HCT116 (cell line): ENCODE results near the gene CCDC69. TPM values are rescaled to one million over a fixed set of nuclear protein-coding genes. Genes with fewer than 3 reads are reported as not detected.

Experiments
- ATAC-seq: fragments of 200-7000 bp; cut with Tn5 transposase; 2 replicates; pipeline ENCODE4 v1.9.1; 2020; ENCODE audit warnings: mild to moderate bottlenecking, moderate library complexity
- BruUV-seq: library from RNA; stranded (reverse); fragments of 400-500 nt; replicated peaks from 2 replicates; lab custom pipeline; 2021; lab: Mats Ljungman, UMichigan
- CTCF ChIA-PET: fragments of 300-600 bp; sonication (Branson Sonifier 250); formaldehyde crosslinking; loops from one replicate; lab custom pipeline; 2021; ENCODE audit warnings: antibody characterized with exemption; lab: Charles Lee
- POLR2A ChIA-PET: fragments of 300-600, 350-600 bp; sonication (Branson Sonifier 250); formaldehyde crosslinking; loops from one replicate; lab custom pipeline; 2021; ENCODE audit warnings: antibody characterized with exemption; lab: Charles Lee
- RAD21 ChIA-PET, 2 experiments: fragments of 300-600 bp; sonication (Branson Sonifier 250); formaldehyde crosslinking; loops; one replicate each; lab custom pipeline; 2023; ENCODE audit warnings: low total read pairs in 2 of 2; ENCODE audit not compliant: uncharacterized antibody in 2 of 2, unreplicated experiment in 2 of 2, low non-redundant PET in 1 of 2; lab: Charles Lee
- DNase-seq: peaks from one replicate; pipeline ENCODE4 v3.0.0-alpha.2; 2010; ENCODE audit warnings: low read depth, low spot score
- H2AFZ ChIP-seq: fragments of 200-600 bp; shearing (Covaris generic), sonication (generic); 2 replicates; pipeline ENCODE4 v1.6.1; 2017; ENCODE audit warnings: low read depth, mixed run types, mixed read lengths, antibody characterized with exemption, low read length; ENCODE audit not compliant: poor library complexity, severe bottlenecking
- H3K27ac ChIP-seq: 2 replicates; pipeline ENCODE4 v1.5.1; 2012; ENCODE audit warnings: low read depth, low read length
- H3K27me3 ChIP-seq: fragments of 200-600 bp; sonication (generic); 2 replicates; pipeline ENCODE4 v1.6.1; 2016; ENCODE audit warnings: mixed run types, low read length, mixed read lengths; ENCODE audit not compliant: insufficient read depth
- H3K36me3 ChIP-seq, 2 experiments: fragments of 200-500 bp in 1 of 2; fragments of 200-600 bp in 1 of 2; sonication (Bioruptor generic) in 1 of 2; sonication (generic) in 1 of 2; 2 replicates each; pipeline versions ENCODE4 v1.5.1 to v1.6.1; 2014 to 2016; ENCODE audit warnings: low read length in 2 of 2, inconsistent platforms in 1 of 2, mixed read lengths in 1 of 2, mixed run types in 1 of 2; ENCODE audit not compliant: insufficient read depth in 2 of 2, control insufficient read depth in 1 of 2
- H3K4me1 ChIP-seq, 2 experiments: fragments of 200-600 bp in 1 of 2; sonication (generic) in 1 of 2; 2 replicates each; pipeline versions ENCODE4 v1.5.1 to v1.6.1; 2012 to 2017; ENCODE audit warnings: low read length in 2 of 2, inconsistent platforms in 1 of 2, mild to moderate bottlenecking in 1 of 2, mixed read lengths in 1 of 2, mixed run types in 1 of 2, moderate library complexity in 1 of 2; ENCODE audit not compliant: insufficient read depth in 2 of 2, control insufficient read depth in 1 of 2
- H3K4me2 ChIP-seq: fragments of 200-600 bp; sonication (generic); 2 replicates; pipeline ENCODE4 v1.6.1; 2017; ENCODE audit warnings: mixed run types, low read length, mixed read lengths
- H3K4me3 ChIP-seq, 2 experiments: fragments of 200-600 bp in 1 of 2; sonication (generic) in 1 of 2; replicated peaks in 1 of 2; 2 replicates each; pipeline ENCODE4 v1.5.1; 2011 to 2016; ENCODE audit warnings: low read length in 2 of 2, control low read depth in 1 of 2, low read depth in 1 of 2, mild to moderate bottlenecking in 1 of 2, mixed read lengths in 1 of 2, mixed run types in 1 of 2
- H3K79me2 ChIP-seq: fragments of 200-600 bp; sonication (generic); 2 replicates; pipeline ENCODE4 v1.6.1; 2017; ENCODE audit warnings: mild to moderate bottlenecking, mixed run types, low read length, moderate library complexity, mixed read lengths; ENCODE audit not compliant: insufficient read depth
- H3K9ac ChIP-seq: fragments of 200-600 bp; sonication (generic); 2 replicates; pipeline ENCODE4 v1.6.1; 2016; ENCODE audit warnings: low read length, mixed read lengths
- H3K9me2 ChIP-seq: fragments of 200-600 bp; sonication (generic), shearing (Covaris generic); 2 replicates; pipeline ENCODE4 v1.6.1; 2017; ENCODE audit warnings: mixed run types, mild to moderate bottlenecking, moderate library complexity; ENCODE audit not compliant: insufficient read depth
- H3K9me3 ChIP-seq, 2 experiments: fragments of 200-500 bp in 1 of 2; fragments of 200-600 bp in 1 of 2; sonication (Bioruptor generic) in 1 of 2; sonication (generic) in 1 of 2; 2 replicates each; pipeline ENCODE4 v1.6.1; 2014 to 2017; ENCODE audit warnings: low read length in 2 of 2, mixed read lengths in 2 of 2, inconsistent platforms in 1 of 2, low read depth in 1 of 2, mild to moderate bottlenecking in 1 of 2, mixed run types in 1 of 2, moderate library complexity in 1 of 2; ENCODE audit not compliant: control insufficient read depth in 1 of 2, insufficient read depth in 1 of 2
- H4K20me1 ChIP-seq: fragments of 200-600 bp; sonication (generic), shearing (Covaris generic); 2 replicates; pipeline ENCODE4 v1.6.1; 2017; ENCODE audit warnings: mixed run types, mild to moderate bottlenecking, moderate library complexity; ENCODE audit not compliant: insufficient read depth
- CBX3 ChIP-seq: IDR thresholded peaks from 2 replicates; pipeline ENCODE4 v1.6.1; 2012; ENCODE audit warnings: low read depth
- CTCF ChIP-seq, 3 experiments: fragments of 200-600 bp in 1 of 3; sonication (generic) in 1 of 3; IDR thresholded peaks in 2 of 3; conservative IDR thresholded peaks in 1 of 3; 2 replicates each; pipeline ENCODE4 v1.5.1; 2012 to 2017; ENCODE audit warnings: low read depth in 2 of 3, low read length in 2 of 3, antibody characterized with exemption in 1 of 3, borderline replicate concordance in 1 of 3, control low read depth in 1 of 3, mild to moderate bottlenecking in 1 of 3, mixed read lengths in 1 of 3, mixed run types in 1 of 3, moderate library complexity in 1 of 3; ENCODE audit not compliant: insufficient read depth in 1 of 3
- EZH2phosphoT487 ChIP-seq: fragments of 200-600 bp; IDR thresholded peaks from 2 replicates; pipeline ENCODE4 v1.6.1; 2018; ENCODE audit warnings: antibody characterized with exemption, borderline replicate concordance
- FOSL1 ChIP-seq: IDR thresholded peaks from 2 replicates; pipeline ENCODE4 v1.6.1; 2012; ENCODE audit warnings: low read depth
- JUND ChIP-seq: IDR thresholded peaks from 2 replicates; pipeline ENCODE4 v1.6.1; 2012
- POLR2AphosphoS5 ChIP-seq: IDR thresholded peaks from 2 replicates; pipeline ENCODE4 v1.6.1; 2011; ENCODE audit warnings: mild to moderate bottlenecking, low read depth, low read length, moderate library complexity
- SP1 ChIP-seq: IDR thresholded peaks from 2 replicates; pipeline ENCODE4 v1.6.1; 2012; ENCODE audit warnings: low read depth
- SRF ChIP-seq: IDR thresholded peaks from 2 replicates; pipeline ENCODE4 v1.6.1; 2012; ENCODE audit warnings: low read depth
- TCF7L2 ChIP-seq: IDR thresholded peaks from 2 replicates; pipeline ENCODE4 v1.7.0; 2011; ENCODE audit warnings: borderline replicate concordance, inconsistent platforms; ENCODE audit not compliant: insufficient read depth, insufficient read length; ENCODE audit errors: extremely low read depth
- YY1 ChIP-seq: IDR thresholded peaks from 2 replicates; pipeline ENCODE4 v1.6.1; 2011; ENCODE audit warnings: low read length, low read depth, moderate library complexity, mild to moderate bottlenecking; ENCODE audit not compliant: insufficient replicate concordance; ENCODE audit errors: extremely low read depth
- ZBTB33 ChIP-seq: IDR thresholded peaks from 2 replicates; pipeline ENCODE4 v1.6.1; 2011; ENCODE audit warnings: mild to moderate bottlenecking, low read length, moderate library complexity; ENCODE audit not compliant: insufficient replicate concordance; ENCODE audit errors: extremely low read depth
- ZFX ChIP-seq: fragments of 450-650 bp; IDR thresholded peaks from 2 replicates; pipeline ENCODE4 v1.6.1; 2017
- ZNF274 ChIP-seq: fragments of 200-500 bp; sonication (Bioruptor generic); IDR thresholded peaks from 2 replicates; pipeline ENCODE4 v1.6.1; 2014; ENCODE audit warnings: mild to moderate bottlenecking, low read depth, low read length, inconsistent platforms
- intact Hi-C: fragments of 100-400 bp; cut with micrococcal nuclease; formaldehyde crosslinking; loops from 2 replicates; pipeline ENCODE4 v1.10.0; 2022
- total RNA-seq: library from RNA; stranded (reverse); gene quantifications from one replicate; pipeline ENCODE4 v1.2.1, GENCODE V29; 2021; ENCODE audit not compliant: unreplicated experiment
- TF ChIP-seq, protein P1 (sequence below): IDR thresholded peaks from 2 replicates; pipeline ENCODE4 v1.6.1; 2012
- TF ChIP-seq, protein P2 (sequence below): IDR thresholded peaks from 2 replicates; pipeline ENCODE4 v1.6.1; 2012; ENCODE audit warnings: low read depth

Gene CCDC69
- total RNA-seq, 1 experiment from 2014 or later: 4.3 TPM

DNA sequence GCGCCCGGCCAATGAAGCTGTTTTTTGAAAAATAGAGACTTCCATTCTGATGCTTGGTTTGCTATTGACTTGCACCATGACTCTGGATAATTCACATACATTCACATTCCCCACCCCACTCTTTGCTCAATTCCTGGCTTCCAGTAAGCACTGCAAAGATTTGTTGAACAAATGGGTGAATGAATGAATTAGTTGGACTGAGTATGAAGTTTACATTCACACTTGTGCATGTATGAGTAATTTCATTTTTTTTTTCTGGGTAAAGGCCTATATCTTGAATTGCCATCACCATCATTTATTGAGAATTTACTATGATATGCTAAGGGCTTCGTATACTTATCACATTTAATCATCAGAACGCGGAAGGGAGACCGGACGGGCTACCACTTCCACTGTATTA, 13.8 kb upstream of the CCDC69 start:
- ChIA-PET RAD21 (interaction anchor here in 1 of 2 experiments (0.6 kb wide), 1 partner anchor 533 kb away, joined by 3 read pairs; no protein-coding TSS in a partner anchor), CTCF (interaction anchor here (1.4 to 1.7 kb wide), 4 partner anchors 73 to 677 kb away, joined by 4 to 29 read pairs (median 6); no protein-coding TSS in a partner anchor), POLR2A (no interaction called here)
- Histone ChIP-seq H3K4me3 (no peak overlapping the region), H4K20me1 (no peaks in the 10 kb centered on the region), H3K9me2 (no peaks in the 10 kb centered on the region), H3K9me3 (no peaks in the 10 kb centered on the region), H3K27me3 (no peaks in the 10 kb centered on the region), H3K27ac (no peak overlapping the region), H3K4me2 (no peak overlapping the region), H2AFZ (no peak overlapping the region), H3K9ac (no peak overlapping the region), H3K4me1 (peaks cover 8 to 9% of the 10 kb centered on the region in 2 experiments; a peak in 2 of 4 replicates), H3K36me3 (no peaks in the 10 kb centered on the region), H3K79me2 (no peaks in the 10 kb centered on the region)
- no peak for TF ChIP-seq ZFX
- TF ChIP-seq, protein P1, sequence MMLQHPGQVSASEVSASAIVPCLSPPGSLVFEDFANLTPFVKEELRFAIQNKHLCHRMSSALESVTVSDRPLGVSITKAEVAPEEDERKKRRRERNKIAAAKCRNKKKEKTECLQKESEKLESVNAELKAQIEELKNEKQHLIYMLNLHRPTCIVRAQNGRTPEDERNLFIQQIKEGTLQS: no peak
- TF ChIP-seq, protein P2, sequence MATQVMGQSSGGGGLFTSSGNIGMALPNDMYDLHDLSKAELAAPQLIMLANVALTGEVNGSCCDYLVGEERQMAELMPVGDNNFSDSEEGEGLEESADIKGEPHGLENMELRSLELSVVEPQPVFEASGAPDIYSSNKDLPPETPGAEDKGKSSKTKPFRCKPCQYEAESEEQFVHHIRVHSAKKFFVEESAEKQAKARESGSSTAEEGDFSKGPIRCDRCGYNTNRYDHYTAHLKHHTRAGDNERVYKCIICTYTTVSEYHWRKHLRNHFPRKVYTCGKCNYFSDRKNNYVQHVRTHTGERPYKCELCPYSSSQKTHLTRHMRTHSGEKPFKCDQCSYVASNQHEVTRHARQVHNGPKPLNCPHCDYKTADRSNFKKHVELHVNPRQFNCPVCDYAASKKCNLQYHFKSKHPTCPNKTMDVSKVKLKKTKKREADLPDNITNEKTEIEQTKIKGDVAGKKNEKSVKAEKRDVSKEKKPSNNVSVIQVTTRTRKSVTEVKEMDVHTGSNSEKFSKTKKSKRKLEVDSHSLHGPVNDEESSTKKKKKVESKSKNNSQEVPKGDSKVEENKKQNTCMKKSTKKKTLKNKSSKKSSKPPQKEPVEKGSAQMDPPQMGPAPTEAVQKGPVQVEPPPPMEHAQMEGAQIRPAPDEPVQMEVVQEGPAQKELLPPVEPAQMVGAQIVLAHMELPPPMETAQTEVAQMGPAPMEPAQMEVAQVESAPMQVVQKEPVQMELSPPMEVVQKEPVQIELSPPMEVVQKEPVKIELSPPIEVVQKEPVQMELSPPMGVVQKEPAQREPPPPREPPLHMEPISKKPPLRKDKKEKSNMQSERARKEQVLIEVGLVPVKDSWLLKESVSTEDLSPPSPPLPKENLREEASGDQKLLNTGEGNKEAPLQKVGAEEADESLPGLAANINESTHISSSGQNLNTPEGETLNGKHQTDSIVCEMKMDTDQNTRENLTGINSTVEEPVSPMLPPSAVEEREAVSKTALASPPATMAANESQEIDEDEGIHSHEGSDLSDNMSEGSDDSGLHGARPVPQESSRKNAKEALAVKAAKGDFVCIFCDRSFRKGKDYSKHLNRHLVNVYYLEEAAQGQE: no peak
- TF ChIP-seq EZH2phosphoT487: no peak
- TF ChIP-seq SRF: no peak
- no peak for TF ChIP-seq YY1
- TF ChIP-seq FOSL1: no peak
- no peak for TF ChIP-seq CTCF (IDR thresholded peaks at IDR 0.05 in 2 of 3, conservative IDR thresholded peaks at IDR 0.05 in 1 of 3; ENCODE audit: borderline replicate concordance in 1 of 3, insufficient read depth in 1 of 3, low read depth in 2 of 3, low read length in 2 of 3)
- TF ChIP-seq POLR2AphosphoS5: no peak
- no peak for TF ChIP-seq SP1
- TF ChIP-seq TCF7L2: no peak
- no peak for TF ChIP-seq JUND
- TF ChIP-seq ZBTB33: no peak
- TF ChIP-seq CBX3: no peak
- TF ChIP-seq ZNF274: no peak
- ATAC-seq (no peak), DNase-seq (no peak)
- intact Hi-C loops: loop anchor here (2.0 to 10.0 kb wide), 3 partner anchors 73 to 233 kb away; no protein-coding TSS in a partner anchor
- BruUV-seq: no TSS peak
